Neural crest cell (in vitro differentiated cells): ENCODE measurements around the gene FNDC8. TPM values are rescaled to one million over a fixed set of nuclear protein-coding genes. Genes with fewer than 3 reads are reported as not detected.
"Not testable (repeated sequence)": the region's sequence is repeated elsewhere in the genome, so short reads cannot be mapped to it uniquely, and the experiment has no call there.

Experiments used
- DNase-seq: peaks from one replicate; pipeline ENCODE4 v3.0.0; 2021; ENCODE audit warnings: low read depth, mixed read lengths, low spot score
- H3K27ac Mint-ChIP-seq: one replicate; pipeline ENCODE4 v1.8.0; 2021; ENCODE audit warnings: mild to moderate bottlenecking, mixed read lengths; ENCODE audit not compliant: unreplicated experiment
- H3K27me3 Mint-ChIP-seq: 2 replicates; pipeline ENCODE4 v1.8.0; 2021; ENCODE audit warnings: low read depth, mild to moderate bottlenecking, mixed read lengths
- H3K36me3 Mint-ChIP-seq: 2 replicates; pipeline ENCODE4 v1.8.0; 2021; ENCODE audit warnings: low read depth, mild to moderate bottlenecking, mixed read lengths
- H3K4me1 Mint-ChIP-seq: 2 replicates; pipeline ENCODE4 v1.8.0; 2021; ENCODE audit warnings: mixed read lengths
- H3K4me3 Mint-ChIP-seq: one replicate; pipeline ENCODE4 v1.8.0; 2021; ENCODE audit warnings: mild to moderate bottlenecking, mixed read lengths
- H3K9me3 Mint-ChIP-seq: 2 replicates; pipeline ENCODE4 v1.8.0; 2021; ENCODE audit warnings: mixed read lengths
- total RNA-seq: library from RNA; stranded (reverse); gene quantifications from 2 replicates; pipeline ENCODE4 v1.2.1, GENCODE V29; 2021
- TF ChIP-seq, protein P1 (sequence below): fragments of 200-600 bp; sonication (generic); conservative IDR thresholded peaks from 2 replicates; pipeline ENCODE4 v1.5.0; 2021; ENCODE audit warnings: antibody characterized with exemption, mild to moderate bottlenecking

FNDC8 gene
- total RNA-seq, 1 donor from 2014 or later = not detected

GRCh38 chr17:35104844-35105450, 16.5 kb upstream of the FNDC8 start:
- no peak overlapping the region for H3K4me3 Mint-ChIP-seq
- H3K36me3 Mint-ChIP-seq = peaks cover 12% of the 10 kb centered on the region
- no peaks in the 10 kb centered on the region for H3K4me1 Mint-ChIP-seq
- TF ChIP-seq, protein P1, sequence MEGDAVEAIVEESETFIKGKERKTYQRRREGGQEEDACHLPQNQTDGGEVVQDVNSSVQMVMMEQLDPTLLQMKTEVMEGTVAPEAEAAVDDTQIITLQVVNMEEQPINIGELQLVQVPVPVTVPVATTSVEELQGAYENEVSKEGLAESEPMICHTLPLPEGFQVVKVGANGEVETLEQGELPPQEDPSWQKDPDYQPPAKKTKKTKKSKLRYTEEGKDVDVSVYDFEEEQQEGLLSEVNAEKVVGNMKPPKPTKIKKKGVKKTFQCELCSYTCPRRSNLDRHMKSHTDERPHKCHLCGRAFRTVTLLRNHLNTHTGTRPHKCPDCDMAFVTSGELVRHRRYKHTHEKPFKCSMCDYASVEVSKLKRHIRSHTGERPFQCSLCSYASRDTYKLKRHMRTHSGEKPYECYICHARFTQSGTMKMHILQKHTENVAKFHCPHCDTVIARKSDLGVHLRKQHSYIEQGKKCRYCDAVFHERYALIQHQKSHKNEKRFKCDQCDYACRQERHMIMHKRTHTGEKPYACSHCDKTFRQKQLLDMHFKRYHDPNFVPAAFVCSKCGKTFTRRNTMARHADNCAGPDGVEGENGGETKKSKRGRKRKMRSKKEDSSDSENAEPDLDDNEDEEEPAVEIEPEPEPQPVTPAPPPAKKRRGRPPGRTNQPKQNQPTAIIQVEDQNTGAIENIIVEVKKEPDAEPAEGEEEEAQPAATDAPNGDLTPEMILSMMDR = no peak
- DNase-seq = no peak
- H3K27ac Mint-ChIP-seq = no peak overlapping the region
- H3K27me3 Mint-ChIP-seq = no peaks in the 10 kb centered on the region
- no peaks in the 10 kb centered on the region for H3K9me3 Mint-ChIP-seq

DNA sequence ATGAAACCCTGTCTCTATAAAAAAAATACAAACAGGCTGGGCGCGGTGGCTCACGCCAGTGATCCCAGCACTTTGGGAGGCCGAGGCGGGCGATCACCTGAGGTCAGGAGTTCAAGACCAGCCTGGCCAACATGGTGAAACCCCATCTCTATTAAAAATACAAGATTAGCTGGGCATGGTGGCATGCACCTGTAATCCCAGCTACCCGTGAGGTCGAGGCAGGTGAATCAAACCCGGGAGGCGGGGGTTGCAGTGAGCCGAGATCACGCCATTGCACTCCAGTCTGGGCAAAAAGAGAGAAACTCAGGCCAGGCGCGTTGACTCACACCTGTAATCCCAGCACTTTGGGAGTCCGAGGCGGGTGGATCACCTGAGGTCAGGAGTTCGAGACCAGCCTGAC, 10.6 kb upstream of the FNDC8 start:
- not testable (repeated sequence) for H3K4me1 Mint-ChIP-seq, H3K27ac Mint-ChIP-seq, H3K9me3 Mint-ChIP-seq, H3K27me3 Mint-ChIP-seq, DNase-seq, H3K4me3 Mint-ChIP-seq
- peaks cover 16% of the 10 kb centered on the region for H3K36me3 Mint-ChIP-seq

DNA sequence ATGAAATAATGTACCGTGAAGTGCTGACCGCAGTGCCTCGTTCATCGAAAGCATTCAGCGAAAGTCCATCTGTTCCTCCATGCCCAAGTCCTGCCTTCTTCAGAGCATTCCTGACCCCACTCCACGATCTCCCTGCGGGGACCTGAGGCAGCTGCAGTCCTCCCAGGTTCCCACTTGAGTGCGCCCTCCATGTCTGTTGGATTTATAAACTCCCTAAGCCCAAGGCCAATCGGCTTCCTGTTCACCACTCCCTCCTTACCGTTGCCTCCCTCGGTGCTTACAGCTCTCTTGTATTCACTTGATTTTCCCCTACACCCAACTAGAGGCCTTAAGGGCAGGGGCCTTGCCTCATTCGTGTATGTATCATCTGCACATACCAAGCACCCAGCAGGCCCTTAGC, 4.6 kb upstream of the FNDC8 start:
- H3K27me3 Mint-ChIP-seq = peaks cover 11% of the 10 kb centered on the region
- DNase-seq = no peak
- H3K9me3 Mint-ChIP-seq = no peaks in the 10 kb centered on the region
- no peak overlapping the region for H3K27ac Mint-ChIP-seq
- TF ChIP-seq, protein P1 = no peak
- peak overlapping the region; percentile 54 for H3K4me3 Mint-ChIP-seq
- peaks cover 10% of the 10 kb centered on the region for H3K36me3 Mint-ChIP-seq
- peaks cover 21% of the 10 kb centered on the region for H3K4me1 Mint-ChIP-seq

- peak overlapping the region; percentile 85 for H3K4me3 Mint-ChIP-seq
- no peak overlapping the region for H3K27ac Mint-ChIP-seq
- H3K27me3 Mint-ChIP-seq = peaks cover 13% of the 10 kb centered on the region
- TF ChIP-seq, protein P1 = no peak
- peaks cover 21% of the 10 kb centered on the region for H3K4me1 Mint-ChIP-seq
- DNase-seq = no peak
- peaks cover 10% of the 10 kb centered on the region for H3K36me3 Mint-ChIP-seq
- H3K9me3 Mint-ChIP-seq = no peaks in the 10 kb centered on the region
Measured at GRCh38 chr17:35117984-35118383, 3.4 kb upstream of the FNDC8 start.

DNA sequence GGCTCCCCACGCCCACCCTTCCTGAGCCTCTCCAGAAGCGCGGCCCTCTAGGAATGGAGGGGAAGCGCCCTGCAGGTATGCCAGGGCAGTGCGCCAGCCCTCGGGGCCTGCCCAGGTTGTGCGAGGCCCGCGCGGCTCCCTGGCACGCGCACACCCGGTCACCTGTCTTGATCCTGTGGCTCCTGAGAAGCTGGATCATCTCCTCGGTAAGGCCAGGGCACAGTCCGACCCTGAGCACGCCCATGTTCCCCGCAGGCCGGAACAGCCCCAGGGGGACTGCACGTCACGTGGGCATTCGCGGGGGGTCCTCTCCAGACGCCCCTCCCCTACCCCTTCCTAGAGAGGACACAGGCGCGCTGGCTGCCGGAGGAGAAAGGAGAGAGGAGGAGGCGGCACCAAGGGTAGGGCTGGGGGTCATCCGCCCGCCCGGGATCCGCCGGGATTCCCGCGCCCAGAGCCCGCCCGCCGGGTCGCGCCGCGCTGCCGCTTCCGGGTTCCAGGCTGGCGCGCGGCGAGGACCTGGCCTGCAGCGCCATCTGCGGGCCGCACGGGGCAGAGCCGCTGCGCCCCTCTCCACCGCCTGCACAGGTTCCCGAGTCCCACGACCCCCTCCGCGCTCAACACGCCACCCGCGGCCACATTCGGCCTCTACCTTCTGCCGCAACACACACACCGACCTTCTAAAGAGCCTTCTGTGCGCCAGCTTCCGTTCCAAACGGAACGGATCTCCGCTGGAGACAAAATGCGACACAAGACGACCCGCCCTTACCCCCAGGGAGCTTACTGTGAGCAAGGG, 1.8 kb upstream of the FNDC8 start, which contains the start of gene RAD51D:
Gene RAD51D (minus strand): TSS at position 491 of the 796 bp plus-strand sequence. CDS start 247 bp downstream, at position 244.
- H3K27me3 Mint-ChIP-seq = peaks cover 13% of the 10 kb centered on the region
- H3K36me3 Mint-ChIP-seq = peaks cover 10% of the 10 kb centered on the region
- H3K4me1 Mint-ChIP-seq = peaks cover 21% of the 10 kb centered on the region
- TF ChIP-seq, protein P1 = peak; percentile 96
- peak within 1 kb of the TSS; percentile 98 for H3K27ac Mint-ChIP-seq
- peak; percentile 78 for DNase-seq
- H3K4me3 Mint-ChIP-seq = peak within 1 kb of the TSS; percentile 97
- no peaks in the 10 kb centered on the region for H3K9me3 Mint-ChIP-seq
